Activated naive CD4-positive, alpha-beta T cell treated with anti-CD3 and anti-CD28 coated beads, Interleukin-2, amount 50 U/mL, for 16 hours (primary cell): ENCODE data around the gene IL6ST.

Source experiments
- DNase-seq: peaks from one replicate; pipeline ENCODE4 v3.0.0-alpha.2; 2020

Gene IL6ST

DNA sequence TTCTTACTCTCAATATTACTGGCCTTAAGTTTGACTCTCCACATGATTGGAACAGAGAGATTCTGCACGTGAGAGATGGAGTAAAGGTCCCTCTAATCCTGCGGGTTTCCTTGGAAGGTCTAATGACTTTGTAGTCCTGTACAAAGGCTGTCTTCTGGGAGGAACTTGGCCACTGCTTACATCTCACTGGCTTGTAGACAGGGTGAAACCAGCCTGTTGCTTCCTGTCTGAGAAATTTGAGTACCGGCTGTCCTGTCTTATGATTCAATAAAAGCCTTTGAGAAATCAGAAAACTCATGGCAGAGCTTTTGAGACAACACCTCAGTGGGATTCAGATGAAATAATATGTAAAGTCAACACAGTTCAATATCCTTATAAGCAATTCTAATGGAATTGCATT, 100.6 kb downstream of the IL6ST start:
- DNase-seq, result no peak

DNA sequence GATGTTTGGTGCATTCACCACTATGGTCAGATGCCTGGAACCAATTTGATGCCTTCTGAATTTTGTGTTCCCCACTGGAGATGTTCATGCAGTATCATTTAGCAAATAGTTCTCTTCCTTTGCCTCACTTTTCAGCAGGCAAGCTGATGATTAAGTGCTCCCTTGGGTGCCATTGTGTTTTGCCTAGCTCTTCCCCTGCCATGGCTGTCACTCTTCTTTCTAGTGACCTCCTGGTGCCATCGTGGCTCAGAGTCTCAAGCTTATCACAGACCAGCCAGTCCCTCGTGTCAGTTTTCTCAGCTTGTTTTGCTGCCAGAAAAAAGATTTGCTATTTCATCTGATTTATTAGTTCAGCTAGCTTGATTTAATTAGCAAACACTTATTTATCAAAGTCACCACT, 102.3 kb downstream of the IL6ST start:
- no peak for DNase-seq

DNA sequence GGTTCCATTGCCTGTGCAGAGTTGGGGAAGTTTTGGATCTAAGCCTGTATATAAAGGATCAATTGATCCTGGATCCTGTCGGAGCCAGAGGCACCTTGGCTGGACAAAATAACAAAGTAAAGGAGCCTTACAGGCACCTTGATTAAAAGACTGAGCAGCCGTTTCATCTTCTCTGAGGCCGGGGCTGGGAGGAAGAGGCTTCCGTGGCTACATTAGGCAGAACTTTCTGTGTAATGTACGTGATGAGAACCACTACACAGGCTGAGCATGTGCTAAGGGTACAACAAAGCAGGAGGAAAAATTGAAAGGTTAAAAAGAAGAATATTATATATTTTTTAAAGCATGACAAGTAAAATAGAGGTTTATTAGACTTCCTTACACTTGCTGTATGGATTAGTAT, 106.6 kb downstream of the IL6ST start:
- DNase-seq, result no peak

DNA sequence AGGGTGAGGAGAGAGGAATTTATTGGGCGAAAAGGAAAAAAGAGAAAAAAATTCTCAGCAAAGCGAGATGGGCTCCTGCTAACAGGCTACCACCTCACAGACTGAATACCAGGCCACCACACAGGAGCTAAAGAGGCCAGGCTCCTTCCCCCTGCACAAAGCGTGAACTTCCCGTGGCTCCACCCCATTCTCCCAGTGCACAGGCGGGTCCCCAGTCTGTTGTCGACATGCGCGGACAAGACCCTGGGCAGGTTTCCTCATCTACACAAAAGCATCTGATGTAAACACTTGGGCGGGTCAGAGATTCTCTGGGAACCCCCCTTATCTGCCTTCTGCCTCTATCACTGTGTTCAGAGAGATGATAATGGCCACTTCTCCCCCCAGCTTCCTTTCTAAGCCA, 109.4 kb downstream of the IL6ST start:
- DNase-seq, result no peak
